HL-60 (cell line): ENCODE data around the gene TRDN.

Source experiments
- GABPA ChIP-seq: IDR thresholded peaks from 2 replicates; pipeline ENCODE4 v1.6.1; 2012; ENCODE audit warnings: low read depth
- POLR2AphosphoS5 ChIP-seq: IDR thresholded peaks from 2 replicates; pipeline ENCODE4 v1.6.1; 2012; ENCODE audit warnings: low read depth
- SPI1 ChIP-seq: IDR thresholded peaks from 2 replicates; pipeline ENCODE4 v1.6.1; 2012; ENCODE audit warnings: low read depth, mild to moderate bottlenecking, borderline replicate concordance
- TF ChIP-seq, protein P1 (sequence below): IDR thresholded peaks from one replicate; pipeline ENCODE4 v1.5.1; 2011; ENCODE audit warnings: low read length, control low read depth, inconsistent platforms; ENCODE audit not compliant: insufficient read depth
- TF ChIP-seq, protein P2 (sequence below): IDR thresholded peaks from 2 replicates; pipeline ENCODE4 v1.6.1; 2012; ENCODE audit warnings: low read depth; ENCODE audit not compliant: insufficient replicate concordance

DNA sequence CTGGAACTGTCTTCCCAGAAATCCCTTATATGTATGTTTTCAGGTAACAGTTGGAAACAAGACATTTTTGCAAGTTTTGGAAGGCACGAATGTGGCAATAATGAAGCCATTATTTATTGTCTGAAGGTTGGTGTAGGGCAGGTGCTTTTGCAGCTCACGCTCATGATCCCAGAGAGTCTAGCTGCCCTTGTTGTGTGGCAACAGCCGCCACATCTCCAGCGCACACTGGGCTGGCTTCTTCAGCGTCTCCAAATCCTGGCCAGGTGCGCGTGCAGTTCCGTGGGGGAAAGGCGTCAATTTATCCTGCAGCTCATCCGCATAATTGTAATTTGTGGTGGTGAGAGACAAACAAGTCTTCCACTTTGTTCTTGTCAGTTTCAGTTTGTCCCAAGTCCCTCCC is 71.2 kb downstream of the TRDN start:
- TF ChIP-seq, protein P1, sequence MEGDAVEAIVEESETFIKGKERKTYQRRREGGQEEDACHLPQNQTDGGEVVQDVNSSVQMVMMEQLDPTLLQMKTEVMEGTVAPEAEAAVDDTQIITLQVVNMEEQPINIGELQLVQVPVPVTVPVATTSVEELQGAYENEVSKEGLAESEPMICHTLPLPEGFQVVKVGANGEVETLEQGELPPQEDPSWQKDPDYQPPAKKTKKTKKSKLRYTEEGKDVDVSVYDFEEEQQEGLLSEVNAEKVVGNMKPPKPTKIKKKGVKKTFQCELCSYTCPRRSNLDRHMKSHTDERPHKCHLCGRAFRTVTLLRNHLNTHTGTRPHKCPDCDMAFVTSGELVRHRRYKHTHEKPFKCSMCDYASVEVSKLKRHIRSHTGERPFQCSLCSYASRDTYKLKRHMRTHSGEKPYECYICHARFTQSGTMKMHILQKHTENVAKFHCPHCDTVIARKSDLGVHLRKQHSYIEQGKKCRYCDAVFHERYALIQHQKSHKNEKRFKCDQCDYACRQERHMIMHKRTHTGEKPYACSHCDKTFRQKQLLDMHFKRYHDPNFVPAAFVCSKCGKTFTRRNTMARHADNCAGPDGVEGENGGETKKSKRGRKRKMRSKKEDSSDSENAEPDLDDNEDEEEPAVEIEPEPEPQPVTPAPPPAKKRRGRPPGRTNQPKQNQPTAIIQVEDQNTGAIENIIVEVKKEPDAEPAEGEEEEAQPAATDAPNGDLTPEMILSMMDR, result no peak
- TF ChIP-seq, protein P2, sequence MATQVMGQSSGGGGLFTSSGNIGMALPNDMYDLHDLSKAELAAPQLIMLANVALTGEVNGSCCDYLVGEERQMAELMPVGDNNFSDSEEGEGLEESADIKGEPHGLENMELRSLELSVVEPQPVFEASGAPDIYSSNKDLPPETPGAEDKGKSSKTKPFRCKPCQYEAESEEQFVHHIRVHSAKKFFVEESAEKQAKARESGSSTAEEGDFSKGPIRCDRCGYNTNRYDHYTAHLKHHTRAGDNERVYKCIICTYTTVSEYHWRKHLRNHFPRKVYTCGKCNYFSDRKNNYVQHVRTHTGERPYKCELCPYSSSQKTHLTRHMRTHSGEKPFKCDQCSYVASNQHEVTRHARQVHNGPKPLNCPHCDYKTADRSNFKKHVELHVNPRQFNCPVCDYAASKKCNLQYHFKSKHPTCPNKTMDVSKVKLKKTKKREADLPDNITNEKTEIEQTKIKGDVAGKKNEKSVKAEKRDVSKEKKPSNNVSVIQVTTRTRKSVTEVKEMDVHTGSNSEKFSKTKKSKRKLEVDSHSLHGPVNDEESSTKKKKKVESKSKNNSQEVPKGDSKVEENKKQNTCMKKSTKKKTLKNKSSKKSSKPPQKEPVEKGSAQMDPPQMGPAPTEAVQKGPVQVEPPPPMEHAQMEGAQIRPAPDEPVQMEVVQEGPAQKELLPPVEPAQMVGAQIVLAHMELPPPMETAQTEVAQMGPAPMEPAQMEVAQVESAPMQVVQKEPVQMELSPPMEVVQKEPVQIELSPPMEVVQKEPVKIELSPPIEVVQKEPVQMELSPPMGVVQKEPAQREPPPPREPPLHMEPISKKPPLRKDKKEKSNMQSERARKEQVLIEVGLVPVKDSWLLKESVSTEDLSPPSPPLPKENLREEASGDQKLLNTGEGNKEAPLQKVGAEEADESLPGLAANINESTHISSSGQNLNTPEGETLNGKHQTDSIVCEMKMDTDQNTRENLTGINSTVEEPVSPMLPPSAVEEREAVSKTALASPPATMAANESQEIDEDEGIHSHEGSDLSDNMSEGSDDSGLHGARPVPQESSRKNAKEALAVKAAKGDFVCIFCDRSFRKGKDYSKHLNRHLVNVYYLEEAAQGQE, result no peak
- TF ChIP-seq POLR2AphosphoS5, result no peak
- no peak for TF ChIP-seq SPI1
- no peak for TF ChIP-seq GABPA
